CD4-positive, alpha-beta T cell treated with Interleukin-10 for 1 hour (primary cell): Measurements from ENCODE around the gene ARL5B.
"Not testable (repeated sequence)": the region's sequence is repeated elsewhere in the genome, so short reads cannot be mapped to it uniquely, and the experiment has no call there.

Experiments used
- DNase-seq: peaks from one replicate; pipeline ENCODE4 v3.0.0-alpha.2; 2020

Gene ARL5B

GRCh38 chr10:18659125-18659818 lies at the start of gene ARL5B:
ARL5B (plus strand) TSS chr10:18659431; CDS start chr10:18659638, 207 bp downstream.
- peak; percentile 97 for DNase-seq

GRCh38 chr10:18610517-18610916 lies 48.7 kb upstream of the ARL5B start:
- DNase-seq: no peak

- DNase-seq: no peak
Measured at GRCh38 chr10:18611168-18611567, 48.1 kb upstream of the ARL5B start.

- no peak for DNase-seq
Measured at GRCh38 chr10:18615618-18616017, 43.6 kb upstream of the ARL5B start.

- no peak for DNase-seq
Measured at GRCh38 chr10:18616337-18616736, 42.9 kb upstream of the ARL5B start.

- no peak for DNase-seq
Measured at GRCh38 chr10:18619016-18619415, 40.2 kb upstream of the ARL5B start.

GRCh38 chr10:18620856-18621255 lies 38.4 kb upstream of the ARL5B start:
- DNase-seq: no peak

GRCh38 chr10:18623671-18624070 lies 35.6 kb upstream of the ARL5B start:
- not testable (repeated sequence) for DNase-seq

- no peak for DNase-seq
Measured at GRCh38 chr10:18625886-18626285, 33.3 kb upstream of the ARL5B start.

- peak; percentile 78 for DNase-seq
Measured at GRCh38 chr10:18627452-18628018, 31.7 kb upstream of the ARL5B start.

GRCh38 chr10:18632500-18632899 lies 26.7 kb upstream of the ARL5B start:
- DNase-seq: not testable (repeated sequence)

GRCh38 chr10:18635995-18636394 lies 23.2 kb upstream of the ARL5B start:
- DNase-seq: no peak

GRCh38 chr10:18637400-18637799 lies 21.8 kb upstream of the ARL5B start:
- DNase-seq: not testable (repeated sequence)

GRCh38 chr10:18639719-18640118 lies 19.5 kb upstream of the ARL5B start:
- DNase-seq: not testable (repeated sequence)

- DNase-seq: no peak
Measured at GRCh38 chr10:18647151-18647550, 12.1 kb upstream of the ARL5B start.

- no peak for DNase-seq
Measured at GRCh38 chr10:18647945-18648344, 11.3 kb upstream of the ARL5B start.

- DNase-seq: no peak
Measured at GRCh38 chr10:18649364-18649959, 9.8 kb upstream of the ARL5B start.

- DNase-seq: peak; percentile 32
Measured at GRCh38 chr10:18650404-18650997, 8.7 kb upstream of the ARL5B start.

GRCh38 chr10:18651324-18652007 lies 7.8 kb upstream of the ARL5B start, which contains the start of gene NSUN6:
NSUN6 (minus strand) TSS chr10:18651587; CDS start chr10:18651203, 384 bp downstream.
- peak; percentile 95 for DNase-seq

- no peak for DNase-seq
Measured at GRCh38 chr10:18653112-18653511, 6.1 kb upstream of the ARL5B start.

- no peak for DNase-seq
Measured at GRCh38 chr10:18656724-18657123, 2.5 kb upstream of the ARL5B start.

- peak; percentile 19 for DNase-seq
Measured at GRCh38 chr10:18658271-18659124, 733 bp upstream of the ARL5B start.
